ENCODE measurements around the gene EMX1. TPM values are rescaled to one million over a fixed set of nuclear protein-coding genes. Genes with fewer than 3 reads are reported as not detected.

Gene EMX1
- total and polyA plus RNA-seq, 2 donors (not counting 1 experiment from before 2014, with no cell fraction given): not detected

- no peak for DNase-seq (ENCODE audit: low read depth in 2 of 2)
- Histone ChIP-seq H3K4me1 (ENCODE audit: control insufficient read depth, extremely low read depth, insufficient read depth, low read length) (no peaks in the 10 kb centered on the region), H3K27me3 (ENCODE audit: control insufficient read depth, insufficient read depth, low read length) (no peaks in the 10 kb centered on the region), H3K79me2 (ENCODE audit: control insufficient read depth, insufficient read depth, low read length) (no peaks in the 10 kb centered on the region), H3K9ac (ENCODE audit: insufficient read depth, low read length) (no peak overlapping the region), H3K9me3 (ENCODE audit: control insufficient read depth, insufficient read depth, low read depth, low read length) (no peaks in the 10 kb centered on the region), H3K4me3 (replicated peaks in 1 of 4; ENCODE audit: control extremely low read depth in 1 of 4, insufficient read depth in 1 of 4, low read depth in 3 of 4, low read length in 4 of 4) (no peak overlapping the region), H3K4me2 (ENCODE audit: extremely low read depth, insufficient read depth, low read length) (no peak overlapping the region), H3K27ac (ENCODE audit: insufficient read depth, low read length) (no peak overlapping the region), H4K20me1 (ENCODE audit: control insufficient read depth, extremely low read depth, insufficient read depth, low read length) (no peaks in the 10 kb centered on the region), H3K36me3 (ENCODE audit: control insufficient read depth, insufficient read depth, low read length) (no peaks in the 10 kb centered on the region), H2AFZ (ENCODE audit: low read length) (no peak overlapping the region)
- TF ChIP-seq, protein P1, sequence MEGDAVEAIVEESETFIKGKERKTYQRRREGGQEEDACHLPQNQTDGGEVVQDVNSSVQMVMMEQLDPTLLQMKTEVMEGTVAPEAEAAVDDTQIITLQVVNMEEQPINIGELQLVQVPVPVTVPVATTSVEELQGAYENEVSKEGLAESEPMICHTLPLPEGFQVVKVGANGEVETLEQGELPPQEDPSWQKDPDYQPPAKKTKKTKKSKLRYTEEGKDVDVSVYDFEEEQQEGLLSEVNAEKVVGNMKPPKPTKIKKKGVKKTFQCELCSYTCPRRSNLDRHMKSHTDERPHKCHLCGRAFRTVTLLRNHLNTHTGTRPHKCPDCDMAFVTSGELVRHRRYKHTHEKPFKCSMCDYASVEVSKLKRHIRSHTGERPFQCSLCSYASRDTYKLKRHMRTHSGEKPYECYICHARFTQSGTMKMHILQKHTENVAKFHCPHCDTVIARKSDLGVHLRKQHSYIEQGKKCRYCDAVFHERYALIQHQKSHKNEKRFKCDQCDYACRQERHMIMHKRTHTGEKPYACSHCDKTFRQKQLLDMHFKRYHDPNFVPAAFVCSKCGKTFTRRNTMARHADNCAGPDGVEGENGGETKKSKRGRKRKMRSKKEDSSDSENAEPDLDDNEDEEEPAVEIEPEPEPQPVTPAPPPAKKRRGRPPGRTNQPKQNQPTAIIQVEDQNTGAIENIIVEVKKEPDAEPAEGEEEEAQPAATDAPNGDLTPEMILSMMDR (conservative IDR thresholded peaks at IDR 0.05 in 1 of 2, IDR thresholded peaks at IDR 0.05 in 1 of 2; ENCODE audit: low read depth in 1 of 2, low read length in 2 of 2): no peak
Measured at GRCh38 chr2:72981536-72981935, 64.2 kb downstream of the EMX1 start.

DNA sequence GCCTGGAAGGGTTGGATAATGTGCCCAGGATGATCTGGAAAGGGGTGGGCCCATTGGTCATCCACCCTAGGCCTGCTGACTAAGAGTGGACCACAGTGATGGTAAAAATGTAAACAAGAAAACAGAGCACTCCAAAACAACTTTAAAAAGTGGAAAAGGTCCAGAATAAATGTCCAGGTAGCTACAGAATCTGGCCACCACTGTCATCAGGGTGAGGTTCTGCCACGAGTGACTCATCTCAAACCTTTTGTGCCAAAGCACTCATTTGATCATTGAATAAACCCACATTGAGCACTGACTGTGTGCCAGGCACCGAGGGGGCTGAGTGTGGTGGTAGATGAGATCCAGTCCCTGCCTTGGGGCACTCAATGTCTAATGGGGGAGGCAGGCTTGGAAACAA is 64.9 kb downstream of the EMX1 start:
- TF ChIP-seq, protein P1 (conservative IDR thresholded peaks at IDR 0.05 in 1 of 2, IDR thresholded peaks at IDR 0.05 in 1 of 2; ENCODE audit: low read depth in 1 of 2, low read length in 2 of 2): no peak
- TF ChIP-seq EZH2 (IDR thresholded peaks at IDR 0.05; ENCODE audit: low read length, missing control alignments): no peak
- no peaks in the 10 kb centered on the region for H3K27me3 ChIP-seq (ENCODE audit: control insufficient read depth, insufficient read depth, low read length)
- no peak overlapping the region for H3K4me2 ChIP-seq (ENCODE audit: extremely low read depth, insufficient read depth, low read length)
- peak in 1 of 2 donors; percentile 9 for DNase-seq (ENCODE audit: low read depth in 2 of 2)
- no peaks in the 10 kb centered on the region for H3K79me2 ChIP-seq (ENCODE audit: control insufficient read depth, insufficient read depth, low read length)
- no peak overlapping the region for H3K9ac ChIP-seq (ENCODE audit: insufficient read depth, low read length)
- H3K4me3 ChIP-seq (replicated peaks in 1 of 4; ENCODE audit: control extremely low read depth in 1 of 4, insufficient read depth in 1 of 4, low read depth in 3 of 4, low read length in 4 of 4): no peak overlapping the region
- no peaks in the 10 kb centered on the region for H3K36me3 ChIP-seq (ENCODE audit: control insufficient read depth, insufficient read depth, low read length)
- no peak overlapping the region for H2AFZ ChIP-seq (ENCODE audit: low read length)
- H4K20me1 ChIP-seq (ENCODE audit: control insufficient read depth, extremely low read depth, insufficient read depth, low read length): no peaks in the 10 kb centered on the region
- no peak overlapping the region for H3K27ac ChIP-seq (ENCODE audit: insufficient read depth, low read length)
- no peaks in the 10 kb centered on the region for H3K4me1 ChIP-seq (ENCODE audit: control insufficient read depth, extremely low read depth, insufficient read depth, low read length)
- H3K9me3 ChIP-seq (ENCODE audit: control insufficient read depth, insufficient read depth, low read depth, low read length): no peaks in the 10 kb centered on the region

DNA sequence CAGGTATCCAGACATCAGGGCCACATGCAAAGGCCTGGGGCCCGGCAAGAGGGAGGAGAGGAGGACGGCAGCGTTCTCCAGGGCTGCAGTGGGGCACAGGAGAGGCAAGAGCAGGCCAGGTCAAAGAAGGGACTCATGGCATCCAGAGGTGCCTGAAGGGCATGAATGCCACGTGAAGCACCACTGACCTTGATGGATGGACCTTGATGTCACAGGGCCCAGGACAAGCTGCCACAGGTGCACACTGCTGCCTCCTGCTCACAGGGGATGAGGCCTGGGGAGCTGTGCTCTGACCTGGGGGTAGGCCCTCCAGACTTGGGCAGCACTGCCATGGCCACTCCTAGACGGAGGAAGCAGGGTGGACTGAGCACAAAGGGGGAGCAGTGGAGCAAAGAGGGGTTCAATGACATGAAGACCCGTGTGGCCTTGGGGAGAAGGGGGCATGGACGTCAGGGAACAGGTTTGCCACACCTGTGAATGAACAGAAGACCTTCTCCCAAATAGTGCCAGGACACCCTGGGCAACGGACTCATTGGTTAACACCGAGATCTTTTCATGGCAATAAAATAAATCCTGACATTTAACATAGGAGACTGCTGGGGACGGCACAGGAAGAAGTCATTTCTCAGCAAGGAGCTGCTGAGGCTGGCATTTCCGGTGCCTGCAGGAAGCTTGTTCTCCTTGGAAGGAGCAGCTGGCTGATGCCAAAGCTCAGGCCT is 65.6 kb downstream of the EMX1 start:
- no peak overlapping the region for H3K4me3 ChIP-seq (replicated peaks in 1 of 4; ENCODE audit: control extremely low read depth in 1 of 4, insufficient read depth in 1 of 4, low read depth in 3 of 4, low read length in 4 of 4)
- no peak overlapping the region for H2AFZ ChIP-seq (ENCODE audit: low read length)
- H3K27ac ChIP-seq (ENCODE audit: insufficient read depth, low read length): no peak overlapping the region
- no peaks in the 10 kb centered on the region for H3K79me2 ChIP-seq (ENCODE audit: control insufficient read depth, insufficient read depth, low read length)
- no peak overlapping the region for H3K9ac ChIP-seq (ENCODE audit: insufficient read depth, low read length)
- no peaks in the 10 kb centered on the region for H4K20me1 ChIP-seq (ENCODE audit: control insufficient read depth, extremely low read depth, insufficient read depth, low read length)
- DNase-seq (ENCODE audit: low read depth in 2 of 2): no peak
- H3K4me1 ChIP-seq (ENCODE audit: control insufficient read depth, extremely low read depth, insufficient read depth, low read length): no peaks in the 10 kb centered on the region
- H3K36me3 ChIP-seq (ENCODE audit: control insufficient read depth, insufficient read depth, low read length): no peaks in the 10 kb centered on the region
- no peaks in the 10 kb centered on the region for H3K9me3 ChIP-seq (ENCODE audit: control insufficient read depth, insufficient read depth, low read depth, low read length)
- H3K27me3 ChIP-seq (ENCODE audit: control insufficient read depth, insufficient read depth, low read length): no peaks in the 10 kb centered on the region
- TF ChIP-seq, protein P1 (conservative IDR thresholded peaks at IDR 0.05 in 1 of 2, IDR thresholded peaks at IDR 0.05 in 1 of 2; ENCODE audit: low read depth in 1 of 2, low read length in 2 of 2): no peak
- TF ChIP-seq EZH2 (IDR thresholded peaks at IDR 0.05; ENCODE audit: low read length, missing control alignments): no peak
- H3K4me2 ChIP-seq (ENCODE audit: extremely low read depth, insufficient read depth, low read length): no peak overlapping the region
